HG02588 (cell line): Measurements from ENCODE around the gene MRPL19.

ENCODE experiments used
- ATAC-seq: cut with Tn5 transposase; IDR thresholded peaks from one replicate; pipeline ENCODE4 v1.9.1; 2021; ENCODE audit warnings: mild to moderate bottlenecking, moderate library complexity; ENCODE audit not compliant: unreplicated experiment

The MRPL19 gene

DNA sequence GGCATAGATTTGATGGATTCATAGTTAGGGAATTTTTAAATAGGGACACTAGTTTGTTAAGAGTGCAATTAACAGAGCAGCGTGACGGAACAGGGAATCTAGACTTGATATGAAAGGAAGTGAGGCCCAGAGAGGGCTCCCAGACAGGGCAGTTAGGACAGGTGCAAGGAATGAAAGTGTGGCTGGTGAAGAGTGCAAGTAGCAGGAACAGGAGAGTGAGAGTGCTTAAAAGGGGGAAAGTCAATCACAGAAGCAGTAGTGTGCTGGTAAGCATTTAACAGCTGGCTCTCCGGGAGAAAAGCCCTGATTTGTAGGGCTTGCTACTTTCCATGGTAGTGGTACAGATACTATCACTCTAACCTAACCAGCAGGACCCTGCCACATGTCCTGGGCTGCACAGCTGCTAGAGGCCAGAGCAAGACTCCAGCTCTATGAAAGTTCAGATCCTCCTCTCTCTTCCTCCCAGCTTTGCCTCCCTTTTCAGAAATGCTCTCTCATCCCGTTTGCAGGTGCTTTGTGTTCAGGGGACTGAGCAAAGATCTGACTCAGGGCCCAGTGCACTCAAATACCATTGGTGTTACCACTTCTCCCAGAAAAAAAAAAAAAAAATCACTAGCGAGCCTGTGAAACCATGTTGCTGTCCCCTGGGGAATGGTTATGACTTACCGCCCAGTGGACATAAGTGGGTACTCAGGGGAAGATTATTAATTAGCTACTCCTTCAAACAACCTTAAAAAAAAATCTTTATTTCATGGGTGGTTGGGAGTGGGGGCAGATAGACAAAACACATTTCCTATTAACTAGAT lies 82.2 kb downstream of the MRPL19 start:
- ATAC-seq = no peak

DNA sequence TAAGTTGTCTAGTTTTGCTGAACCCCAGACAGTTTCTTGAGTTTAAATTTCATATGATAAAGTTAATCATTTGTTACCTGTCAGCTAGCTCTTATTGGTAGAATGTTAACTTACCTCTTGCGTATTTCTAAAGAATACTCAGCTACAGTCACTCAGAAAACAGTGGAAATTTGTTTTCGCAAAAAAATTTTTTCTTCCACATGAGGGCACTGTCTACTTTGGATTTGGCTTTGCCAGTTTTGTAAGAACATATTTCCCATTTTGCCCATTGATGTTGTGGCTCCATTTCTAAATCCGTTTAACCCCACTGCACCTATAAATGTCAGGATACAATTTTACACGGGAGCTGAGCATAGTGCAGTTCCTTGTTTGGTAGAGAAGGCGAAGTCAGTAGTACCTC lies 83.3 kb downstream of the MRPL19 start:
- ATAC-seq = no peak

DNA sequence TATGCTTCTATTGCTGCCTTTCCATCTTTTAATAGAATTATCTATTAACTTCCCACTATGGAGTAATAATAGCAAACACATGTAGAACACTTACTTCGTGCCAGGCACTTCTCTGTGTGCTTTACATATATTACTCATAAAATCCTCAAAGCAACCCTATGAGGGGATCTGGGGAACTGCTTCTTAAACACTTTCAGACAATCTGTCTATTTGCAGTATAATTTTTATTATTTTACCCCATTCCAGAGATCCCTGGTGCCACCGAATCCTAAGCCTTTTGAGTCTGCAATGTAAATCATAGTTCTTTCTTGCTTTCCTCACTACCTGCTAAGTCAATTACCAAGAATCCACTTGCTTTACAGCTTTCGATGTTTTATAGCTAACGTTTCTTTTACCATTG lies 89.7 kb downstream of the MRPL19 start:
- ATAC-seq = no peak

DNA sequence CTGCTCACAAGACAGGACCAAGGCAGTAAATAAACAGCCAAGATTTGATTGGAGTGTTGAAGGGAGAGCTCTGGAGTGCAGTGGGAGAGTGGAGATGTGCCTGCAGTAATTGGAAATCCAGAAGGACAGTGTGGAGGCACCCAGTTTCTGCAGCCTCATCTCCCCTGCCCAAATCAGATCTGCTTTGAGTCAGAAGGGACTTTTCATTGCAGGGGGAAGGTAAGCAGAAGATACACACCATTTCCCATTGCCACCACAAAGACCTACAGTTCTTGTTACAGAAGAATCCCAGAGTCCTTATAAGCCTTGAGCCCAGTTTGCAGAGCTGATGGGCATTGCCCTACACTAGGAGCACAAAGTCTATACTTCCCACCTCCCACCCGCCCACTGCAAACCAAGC lies 91.4 kb downstream of the MRPL19 start:
- ATAC-seq = no peak
